ENCODE data around the gene ASPSCR1.

Gene ASPSCR1

GRCh38 chr17:81977211-81977808, at the start of gene ASPSCR1:
Gene ASPSCR1, plus strand, starts transcription at chr17:81977629. Its CDS starts 18 bp downstream, at chr17:81977647.
- DNase-seq: peak; percentile 92

DNA sequence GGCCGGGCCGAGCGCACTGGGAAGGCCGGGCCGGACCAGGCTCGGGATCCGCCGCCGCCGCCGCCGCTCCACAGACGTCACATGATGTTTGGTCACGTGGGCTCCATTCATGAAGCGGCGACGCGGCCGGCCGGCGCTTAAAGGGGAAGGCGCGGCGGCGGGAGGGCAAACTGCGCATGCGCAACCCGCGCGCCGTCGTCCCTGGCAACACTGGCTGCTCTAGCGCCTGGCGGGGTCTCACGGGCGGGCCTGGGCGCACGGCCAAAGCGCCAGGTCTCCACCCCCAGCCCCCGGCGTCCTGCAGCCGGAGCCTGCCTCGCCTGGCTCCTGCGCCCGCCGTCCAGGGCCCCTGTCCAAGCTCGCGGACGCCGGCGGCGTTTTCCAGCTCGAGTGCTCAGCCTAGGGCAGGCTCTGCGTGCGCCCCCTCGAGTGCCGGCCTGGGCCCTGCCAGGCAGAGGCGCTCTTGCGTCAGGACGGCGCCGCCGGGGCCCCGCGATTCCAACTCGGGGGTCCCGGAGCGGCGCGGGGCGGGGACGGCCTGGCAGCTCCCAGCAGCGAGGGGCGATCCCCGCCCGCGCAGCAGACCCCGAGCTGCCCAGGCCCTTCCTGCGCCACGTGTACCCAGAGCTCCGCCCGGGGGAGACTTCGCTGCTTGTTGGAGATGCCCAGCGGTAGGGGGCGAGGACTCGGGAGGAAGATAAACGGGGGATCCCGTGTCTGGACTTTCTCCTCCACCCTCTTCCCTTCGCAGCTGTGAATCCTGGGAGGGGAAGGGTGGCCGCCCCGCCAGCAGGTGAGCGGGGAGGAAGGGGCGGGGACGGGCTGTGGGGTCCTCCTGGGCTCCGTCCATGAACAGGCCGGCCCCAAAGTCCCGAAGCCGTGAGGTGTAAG, 49.5 kb upstream of the ASPSCR1 start, which contains the start of gene MAFG:
MAFG (minus strand) TSS at position 83 of the 891 bp plus-strand sequence. CDS start 4,550 bp downstream, outside the sequence.
- peak; percentile 94 for DNase-seq

GRCh38 chr17:81928544-81929252, 48.7 kb upstream of the ASPSCR1 start:
- no peak for DNase-seq

DNA sequence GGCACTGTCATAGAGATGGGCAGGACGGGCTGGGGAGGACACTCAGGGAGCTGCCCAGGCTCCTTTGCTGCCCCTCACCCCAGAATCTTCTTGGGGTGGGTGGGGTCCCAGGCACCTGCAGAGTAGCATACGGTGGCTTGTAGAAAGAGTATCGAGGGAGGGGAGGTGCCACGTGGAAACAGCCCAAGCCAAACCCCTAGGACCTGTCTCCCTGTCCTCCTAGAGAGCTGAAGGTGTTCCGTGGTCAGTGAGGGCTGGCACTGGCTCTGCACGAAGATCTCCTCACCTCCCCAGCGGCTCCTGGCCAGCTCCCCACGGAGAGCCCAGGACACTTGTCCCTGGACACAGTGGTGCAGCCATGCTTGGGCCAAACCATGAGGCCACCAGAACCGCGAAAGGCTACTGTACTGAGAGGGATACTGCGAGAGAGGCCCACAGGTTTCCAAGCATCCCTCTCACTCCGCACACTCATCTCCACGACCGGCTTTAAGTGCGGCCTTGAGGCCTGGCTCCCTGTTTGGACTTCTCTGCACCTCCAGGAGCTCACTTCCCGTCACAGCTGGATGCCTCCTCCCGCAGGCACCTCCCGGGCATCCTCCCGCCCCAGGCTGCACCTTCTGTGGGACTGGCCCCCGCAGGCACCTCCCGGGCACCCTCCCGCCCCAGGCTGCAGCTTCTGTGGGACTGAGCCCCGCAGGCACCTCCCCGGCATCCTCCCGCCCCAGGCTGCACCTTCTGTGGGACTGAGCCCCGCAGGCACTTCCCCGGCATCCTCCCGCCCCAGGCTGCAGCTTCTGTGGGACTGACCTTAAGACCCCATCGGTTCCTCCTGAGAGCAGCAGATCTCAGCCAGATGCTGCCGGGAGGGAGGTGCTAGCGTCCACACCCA, 47.9 kb upstream of the ASPSCR1 start:
- no peak for DNase-seq

DNA sequence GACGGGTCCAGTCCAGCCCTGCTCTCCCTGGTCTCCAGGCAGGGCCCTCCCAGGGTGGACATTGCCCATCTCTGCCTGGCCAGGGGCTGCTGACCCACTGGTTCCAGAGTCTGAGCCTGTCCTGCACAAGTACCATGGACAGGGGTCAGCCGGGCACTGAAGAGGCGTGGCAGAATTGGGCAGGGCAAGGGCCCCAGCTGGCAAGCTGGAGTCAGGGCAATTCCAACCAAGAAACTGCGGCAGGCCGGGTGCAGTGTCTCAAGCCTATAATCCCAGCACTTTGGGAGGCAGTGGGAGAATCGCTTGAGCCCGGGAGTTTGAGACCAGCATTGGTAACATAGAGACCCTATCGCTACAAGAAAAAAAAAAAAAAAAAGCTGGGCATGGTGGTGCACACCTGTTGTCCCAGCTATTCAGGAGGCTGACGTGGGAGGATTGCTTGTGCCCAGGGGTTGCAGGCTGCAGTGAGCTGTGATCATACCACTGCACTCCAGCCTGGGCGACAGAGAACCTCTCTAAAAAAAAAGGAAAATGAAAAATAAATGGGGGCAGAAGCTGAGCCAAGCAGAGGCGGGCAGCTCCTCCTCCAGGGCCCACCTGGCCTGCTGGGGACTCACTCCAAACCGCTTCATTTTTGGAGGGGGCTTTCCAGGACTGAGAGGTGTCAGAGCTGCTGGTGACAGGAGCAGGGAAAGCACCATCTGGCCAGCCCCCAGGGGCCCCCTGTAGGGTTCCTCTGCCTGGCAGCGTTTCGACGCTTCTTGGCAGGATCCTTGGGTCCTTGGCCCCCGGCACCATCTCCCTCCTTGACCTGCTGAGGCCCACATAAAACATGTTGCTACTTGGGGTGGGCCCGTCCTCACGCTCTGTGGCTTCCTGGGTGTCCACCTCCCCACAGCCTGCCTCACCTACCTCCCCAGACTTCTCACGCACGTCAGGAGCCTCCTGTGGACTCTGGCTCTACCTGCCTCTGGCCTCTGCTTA, 47.0 kb upstream of the ASPSCR1 start:
- DNase-seq: no peak

DNA sequence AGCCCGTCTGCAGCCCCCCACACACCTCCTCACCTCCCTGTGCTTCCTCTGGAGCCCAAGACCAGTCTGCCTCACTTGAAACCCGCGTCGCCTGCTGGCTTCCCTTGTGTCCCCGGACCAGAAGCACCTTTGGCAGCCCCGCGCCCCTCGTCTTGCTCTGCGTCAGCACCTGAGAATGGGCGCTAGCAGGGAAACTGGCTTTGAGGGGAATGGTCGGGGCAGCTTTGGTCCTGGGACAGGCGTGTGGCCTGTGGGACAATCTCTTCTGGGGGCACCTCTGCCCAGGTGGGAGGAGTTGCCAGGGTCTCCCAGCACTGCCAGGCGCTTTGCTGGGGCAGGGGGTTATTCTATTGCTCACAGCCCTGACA, 46.3 kb upstream of the ASPSCR1 start:
- no peak for DNase-seq

GRCh38 chr17:81931557-81932332, 45.7 kb upstream of the ASPSCR1 start:
- DNase-seq: no peak

DNA sequence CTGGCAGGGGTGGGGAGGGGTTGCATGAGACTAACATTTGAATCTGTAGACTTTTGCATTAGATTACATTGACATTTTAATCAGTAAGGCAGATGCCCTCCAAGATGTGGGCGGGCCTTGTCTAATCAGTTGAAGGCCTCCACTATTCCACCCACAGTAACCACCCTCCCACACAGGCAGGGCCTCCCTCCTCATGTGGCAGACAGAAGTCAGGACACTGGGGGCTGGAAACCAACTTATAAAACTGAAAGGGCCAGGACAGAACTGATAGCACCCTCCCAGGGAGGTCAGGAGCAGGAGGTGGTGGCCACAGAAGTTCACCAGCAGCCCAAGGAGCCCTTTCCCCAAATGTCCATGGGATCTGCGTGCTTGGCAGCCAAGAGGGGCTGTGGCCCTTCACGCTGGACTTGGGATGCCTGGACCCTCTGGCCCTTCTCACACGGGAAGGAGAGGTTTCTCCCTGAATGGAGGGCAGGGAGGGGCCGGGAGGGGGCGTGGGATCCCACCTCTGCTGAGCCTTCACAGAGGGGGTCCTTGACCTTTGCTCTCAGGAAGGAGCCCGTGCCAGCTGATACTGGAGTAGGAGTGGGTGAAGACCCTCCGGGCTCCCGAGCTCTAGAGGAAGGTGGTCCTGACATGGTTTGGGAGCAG, 45.0 kb upstream of the ASPSCR1 start:
- DNase-seq: no peak

DNA sequence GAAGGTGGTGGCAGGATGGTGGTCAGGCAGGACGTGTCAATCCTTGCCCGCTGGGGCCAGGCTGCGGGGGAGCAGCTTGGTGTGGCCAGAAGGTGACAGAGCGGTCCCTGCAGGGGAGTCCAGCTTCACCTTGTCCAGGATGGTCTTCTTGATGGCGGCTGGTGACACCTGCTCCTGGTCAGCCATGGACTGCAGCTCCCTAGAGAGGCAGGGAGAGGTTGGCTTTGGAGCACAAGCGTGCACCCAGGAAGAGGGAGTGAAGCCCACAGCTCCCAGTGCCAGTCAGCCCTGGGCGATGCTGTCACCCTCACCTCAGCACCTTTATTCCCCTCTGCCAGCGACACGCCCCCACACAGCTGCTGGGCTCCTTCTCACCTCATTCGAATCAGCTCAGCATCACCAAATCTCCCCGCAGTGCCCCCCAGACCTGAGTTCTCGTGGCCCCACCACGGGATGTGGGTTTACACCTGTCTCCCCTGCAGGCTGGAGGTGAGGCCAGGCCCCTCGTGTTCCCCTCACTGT, 44.2 kb upstream of the ASPSCR1 start:
- DNase-seq: no peak

DNA sequence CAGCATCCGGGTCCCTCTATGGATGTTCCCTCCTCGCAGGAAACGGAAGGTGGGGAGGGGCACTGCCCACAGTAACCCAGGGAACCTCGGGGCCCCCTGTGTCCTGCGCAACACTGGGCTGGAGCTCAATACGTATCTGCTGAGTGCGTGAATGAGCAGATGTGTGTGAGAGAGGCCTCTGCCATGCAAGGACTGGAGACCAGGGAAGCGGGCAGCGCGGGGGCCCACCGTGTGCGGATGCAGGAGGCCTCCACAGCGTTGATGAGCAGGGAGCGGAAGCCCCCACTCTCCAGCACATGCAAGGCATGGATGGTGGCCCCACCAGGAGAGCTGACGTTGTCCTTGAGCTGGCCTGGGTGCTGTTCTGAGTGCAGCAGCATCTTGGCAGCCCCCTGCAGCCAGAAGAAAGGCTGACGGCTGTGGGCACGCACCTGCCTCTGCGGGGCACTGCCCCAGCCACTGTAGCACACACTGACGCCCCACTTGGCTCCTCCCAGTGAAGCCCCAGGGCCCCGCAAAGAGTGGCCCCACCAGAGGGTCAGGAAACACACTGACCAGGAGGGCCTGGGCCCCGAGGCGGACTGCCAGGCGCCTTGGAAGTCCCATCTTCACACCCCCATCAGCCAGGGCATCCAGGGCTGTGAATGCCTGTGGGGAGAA, 43.2 kb upstream of the ASPSCR1 start:
- DNase-seq: no peak

DNA sequence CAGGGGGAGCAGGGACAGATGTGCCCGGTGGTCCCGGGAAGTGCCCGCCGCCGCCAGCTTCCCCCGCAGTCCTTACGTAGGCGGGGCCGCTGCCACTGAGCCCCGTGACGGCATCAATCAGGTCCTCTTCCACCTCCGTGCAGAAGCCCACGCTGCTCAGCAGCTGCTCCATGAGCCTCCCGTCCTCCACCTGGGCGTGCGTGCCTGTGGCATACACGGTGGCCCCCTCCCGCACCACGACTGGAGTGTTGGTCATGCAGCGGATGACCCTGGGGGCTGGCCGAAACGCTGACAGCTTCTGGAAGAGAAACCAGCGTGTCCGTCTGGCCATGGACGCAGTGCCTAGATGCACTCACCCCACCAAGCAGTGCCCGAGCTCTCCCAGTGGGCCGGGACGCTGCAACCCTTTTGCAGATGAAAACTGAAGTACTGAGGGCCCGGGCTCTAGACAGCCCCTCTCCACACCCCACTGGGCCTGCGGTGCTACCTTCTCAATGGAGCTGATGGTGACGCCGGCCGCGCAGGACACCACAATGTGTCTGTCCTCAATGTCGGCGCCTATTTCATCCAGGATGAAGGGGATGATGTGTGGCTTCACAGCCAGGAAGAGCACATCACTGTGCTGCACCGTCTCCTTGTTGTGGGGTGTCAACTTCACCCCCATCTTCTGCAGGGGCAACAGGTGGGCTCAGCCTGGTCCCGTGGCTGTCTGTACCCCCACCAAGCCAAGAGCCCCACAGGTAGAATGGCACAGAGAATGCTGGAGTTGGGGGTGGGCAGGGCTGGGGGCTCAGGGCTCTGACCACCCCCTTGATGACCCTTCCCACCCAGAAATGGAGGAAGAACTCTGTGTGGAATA, 42.4 kb upstream of the ASPSCR1 start:
- no peak for DNase-seq

- no peak for DNase-seq
Observed at GRCh38 chr17:81935709-81936084, 41.7 kb upstream of the ASPSCR1 start.

GRCh38 chr17:81939218-81939617, 38.2 kb upstream of the ASPSCR1 start:
- no peak for DNase-seq

GRCh38 chr17:81939881-81940385, 37.5 kb upstream of the ASPSCR1 start:
- no peak for DNase-seq

DNA sequence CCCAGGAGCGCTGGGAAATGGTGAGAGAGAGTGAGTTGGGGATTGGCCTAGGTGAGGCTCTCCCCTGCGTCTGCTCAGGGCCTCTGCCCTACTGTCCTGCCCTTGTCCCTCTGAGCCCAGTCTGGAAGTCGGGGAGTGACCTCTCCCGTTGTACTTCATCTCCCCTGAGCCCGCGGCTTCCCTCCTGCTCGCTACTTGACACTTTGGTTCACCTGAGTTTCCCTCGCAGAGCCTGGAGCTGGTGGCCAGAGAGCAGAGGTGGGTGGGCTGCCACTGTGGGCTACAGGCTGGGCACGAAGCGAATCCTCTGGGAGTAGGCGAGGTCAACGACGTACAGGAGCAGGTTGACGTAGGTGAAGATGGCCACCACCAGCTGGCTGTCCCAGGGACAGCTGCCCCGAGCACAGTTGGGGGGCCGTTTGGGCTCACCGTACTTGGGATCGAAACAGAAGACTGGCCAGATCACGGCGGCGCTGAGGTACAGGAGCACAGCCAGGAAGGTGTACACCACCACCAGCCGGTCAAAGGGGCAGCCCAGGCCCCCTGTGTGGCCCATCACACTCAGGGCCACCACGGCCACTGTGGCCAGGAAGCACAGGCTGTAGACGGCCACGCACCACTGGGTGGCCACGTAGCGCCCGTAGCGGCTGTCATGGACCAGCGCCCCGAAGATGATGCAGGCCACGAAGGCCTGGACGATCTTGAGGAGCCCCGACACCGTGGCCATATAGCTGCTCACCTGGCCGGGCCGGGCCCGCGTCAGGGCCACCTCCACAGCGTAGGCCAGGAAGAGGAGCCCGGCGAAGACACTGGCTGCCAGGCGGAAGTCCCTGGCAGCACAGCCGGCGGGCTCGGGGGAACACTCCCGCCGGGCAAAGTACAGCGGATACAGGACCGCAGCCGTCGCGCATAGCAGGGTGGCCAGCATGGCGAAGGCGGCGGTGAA, 36.6 kb upstream of the ASPSCR1 start:
- DNase-seq: no peak

GRCh38 chr17:81941484-81942166, 35.8 kb upstream of the ASPSCR1 start:
- DNase-seq: no peak

All from fibroblast of skin of right biceps (primary cell).